ENCODE measurements around the gene NAA25.

DNA sequence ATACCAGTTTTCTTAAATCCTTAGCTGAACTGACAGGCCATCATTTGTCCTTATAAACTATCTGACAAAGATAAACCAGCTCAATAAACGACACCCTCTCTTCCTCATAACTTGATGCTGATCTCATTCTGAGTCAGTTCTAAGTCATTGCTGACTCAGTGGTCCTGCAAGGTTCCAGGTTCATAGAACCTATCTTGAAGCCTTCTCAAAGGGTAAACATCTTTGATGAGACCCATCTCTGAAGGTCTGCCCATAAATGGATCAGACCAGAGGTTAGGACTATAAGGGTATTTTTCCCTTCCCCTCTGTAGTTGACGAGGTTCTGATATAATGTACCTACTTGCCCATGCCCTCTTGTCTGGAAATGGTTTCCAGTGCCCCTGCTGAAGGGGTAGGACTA is 11.9 kb downstream of the NAA25 start:
- TF ChIP-seq, protein P1, sequence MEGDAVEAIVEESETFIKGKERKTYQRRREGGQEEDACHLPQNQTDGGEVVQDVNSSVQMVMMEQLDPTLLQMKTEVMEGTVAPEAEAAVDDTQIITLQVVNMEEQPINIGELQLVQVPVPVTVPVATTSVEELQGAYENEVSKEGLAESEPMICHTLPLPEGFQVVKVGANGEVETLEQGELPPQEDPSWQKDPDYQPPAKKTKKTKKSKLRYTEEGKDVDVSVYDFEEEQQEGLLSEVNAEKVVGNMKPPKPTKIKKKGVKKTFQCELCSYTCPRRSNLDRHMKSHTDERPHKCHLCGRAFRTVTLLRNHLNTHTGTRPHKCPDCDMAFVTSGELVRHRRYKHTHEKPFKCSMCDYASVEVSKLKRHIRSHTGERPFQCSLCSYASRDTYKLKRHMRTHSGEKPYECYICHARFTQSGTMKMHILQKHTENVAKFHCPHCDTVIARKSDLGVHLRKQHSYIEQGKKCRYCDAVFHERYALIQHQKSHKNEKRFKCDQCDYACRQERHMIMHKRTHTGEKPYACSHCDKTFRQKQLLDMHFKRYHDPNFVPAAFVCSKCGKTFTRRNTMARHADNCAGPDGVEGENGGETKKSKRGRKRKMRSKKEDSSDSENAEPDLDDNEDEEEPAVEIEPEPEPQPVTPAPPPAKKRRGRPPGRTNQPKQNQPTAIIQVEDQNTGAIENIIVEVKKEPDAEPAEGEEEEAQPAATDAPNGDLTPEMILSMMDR (IDR thresholded peaks at IDR 0.05), result no peak
- no peak for TF ChIP-seq POLR2A (IDR thresholded peaks at IDR 0.05)

Data from right lobe of liver (tissue), 4 donors.